ENCODE data around the gene KCNE4.

Gene KCNE4

DNA sequence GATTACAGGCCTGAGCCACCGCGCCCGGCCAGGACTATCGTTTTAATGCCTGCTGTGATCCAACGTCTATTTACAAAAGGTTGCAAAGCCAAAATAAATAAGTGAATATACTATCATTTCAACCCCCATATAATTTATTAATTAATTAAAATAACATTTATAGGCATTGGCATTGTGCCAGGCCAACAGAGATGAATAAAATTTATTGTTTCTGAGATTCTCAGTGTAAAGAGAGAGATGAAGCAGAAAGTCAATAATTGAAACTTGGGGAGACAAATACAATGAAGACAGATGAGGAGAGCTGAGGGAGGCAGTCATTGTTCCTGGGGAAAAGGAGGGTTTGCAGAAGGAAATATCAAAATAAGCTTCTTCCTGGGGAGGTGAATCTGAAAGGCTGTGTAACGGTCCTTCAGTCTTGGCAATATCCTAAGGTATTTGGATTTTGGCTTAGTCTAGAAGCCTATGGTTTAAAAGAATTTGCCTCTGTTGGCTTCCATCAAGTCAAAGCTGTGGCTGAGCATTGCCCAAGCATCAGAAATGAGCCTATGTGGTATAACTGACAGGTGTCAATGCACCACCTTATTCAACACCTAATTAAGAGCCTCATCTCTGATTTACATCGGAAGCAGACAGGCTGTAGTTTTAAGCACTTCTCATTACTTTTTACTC, 31.5 kb downstream of the KCNE4 start:
- Mint-ChIP-seq H3K4me1 (no peaks in the 10 kb centered on the region), H3K36me3 (no peaks in the 10 kb centered on the region), H3K27ac (no peak overlapping the region), H3K27me3 (no peaks in the 10 kb centered on the region), H3K4me3 (no peak overlapping the region), H3K9me3 (peaks cover 3% of the 10 kb centered on the region)
- ATAC-seq = no peak

GRCh38 chr2:223084873-223085272, 32.9 kb downstream of the KCNE4 start:
- no peak overlapping the region for H3K27ac Mint-ChIP-seq
- no peaks in the 10 kb centered on the region for H3K36me3 Mint-ChIP-seq
- ATAC-seq = no peak
- no peaks in the 10 kb centered on the region for H3K4me1 Mint-ChIP-seq
- peaks cover 3% of the 10 kb centered on the region for H3K9me3 Mint-ChIP-seq
- H3K27me3 Mint-ChIP-seq = no peaks in the 10 kb centered on the region
- no peak overlapping the region for H3K4me3 Mint-ChIP-seq

GRCh38 chr2:223086370-223086981, 34.5 kb downstream of the KCNE4 start:
- Mint-ChIP-seq H3K27me3 (no peaks in the 10 kb centered on the region), H3K27ac (no peak overlapping the region), H3K9me3 (peaks cover under 1% of the 10 kb centered on the region), H3K36me3 (no peaks in the 10 kb centered on the region), H3K4me1 (no peaks in the 10 kb centered on the region), H3K4me3 (no peak overlapping the region)
- no peak for ATAC-seq

DNA sequence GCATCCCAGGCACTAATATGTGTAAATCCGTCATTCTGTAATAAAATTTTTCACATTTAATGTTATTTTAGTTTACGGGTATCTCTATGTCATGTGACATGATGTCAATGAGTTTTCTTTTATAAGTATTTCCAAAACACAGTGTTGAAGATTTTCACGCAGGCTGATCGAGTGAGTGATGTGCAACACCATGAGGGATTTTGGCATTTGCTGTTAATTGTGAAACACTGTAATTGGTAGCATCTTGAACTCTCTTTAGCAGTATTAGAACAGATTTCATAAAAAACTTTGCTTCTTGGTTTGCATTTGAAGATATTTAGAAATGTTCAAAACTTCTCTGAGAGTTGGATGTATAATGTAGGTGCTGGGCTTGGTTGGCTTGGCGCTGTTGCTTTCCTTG, 35.5 kb downstream of the KCNE4 start:
- no peaks in the 10 kb centered on the region for H3K9me3 Mint-ChIP-seq
- H3K27me3 Mint-ChIP-seq = no peaks in the 10 kb centered on the region
- H3K27ac Mint-ChIP-seq = no peak overlapping the region
- ATAC-seq = no peak
- H3K4me3 Mint-ChIP-seq = no peak overlapping the region
- H3K4me1 Mint-ChIP-seq = no peaks in the 10 kb centered on the region
- no peaks in the 10 kb centered on the region for H3K36me3 Mint-ChIP-seq

- Mint-ChIP-seq H3K4me3 (no peak overlapping the region), H3K36me3 (no peaks in the 10 kb centered on the region), H3K27me3 (no peaks in the 10 kb centered on the region), H3K4me1 (no peaks in the 10 kb centered on the region), H3K9me3 (no peaks in the 10 kb centered on the region), H3K27ac (no peak overlapping the region)
- no peak for ATAC-seq
Measured at GRCh38 chr2:223088866-223089265, 36.9 kb downstream of the KCNE4 start.

DNA sequence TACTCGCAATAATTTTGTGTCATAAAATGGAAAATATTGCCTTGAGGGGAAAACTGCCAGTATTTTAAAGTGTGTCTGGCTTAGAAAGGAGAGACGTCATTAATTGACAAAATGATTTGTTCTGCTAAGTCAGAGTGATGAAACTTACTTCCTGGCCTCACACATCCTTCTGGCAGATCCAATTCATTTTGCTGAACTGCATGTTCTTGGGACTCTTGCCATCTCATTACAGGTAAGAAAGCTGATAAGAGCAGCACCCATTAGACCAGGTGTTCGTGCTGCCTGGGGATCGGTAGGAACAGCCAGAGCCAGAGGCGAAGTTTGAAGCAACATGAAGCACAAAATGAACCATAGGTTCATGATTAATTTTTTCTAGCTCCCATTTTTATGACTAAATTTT, 38.0 kb downstream of the KCNE4 start:
- H3K4me3 Mint-ChIP-seq = no peak overlapping the region
- no peaks in the 10 kb centered on the region for H3K27me3 Mint-ChIP-seq
- no peaks in the 10 kb centered on the region for H3K36me3 Mint-ChIP-seq
- no peaks in the 10 kb centered on the region for H3K9me3 Mint-ChIP-seq
- ATAC-seq = no peak
- no peak overlapping the region for H3K27ac Mint-ChIP-seq
- H3K4me1 Mint-ChIP-seq = no peaks in the 10 kb centered on the region

DNA sequence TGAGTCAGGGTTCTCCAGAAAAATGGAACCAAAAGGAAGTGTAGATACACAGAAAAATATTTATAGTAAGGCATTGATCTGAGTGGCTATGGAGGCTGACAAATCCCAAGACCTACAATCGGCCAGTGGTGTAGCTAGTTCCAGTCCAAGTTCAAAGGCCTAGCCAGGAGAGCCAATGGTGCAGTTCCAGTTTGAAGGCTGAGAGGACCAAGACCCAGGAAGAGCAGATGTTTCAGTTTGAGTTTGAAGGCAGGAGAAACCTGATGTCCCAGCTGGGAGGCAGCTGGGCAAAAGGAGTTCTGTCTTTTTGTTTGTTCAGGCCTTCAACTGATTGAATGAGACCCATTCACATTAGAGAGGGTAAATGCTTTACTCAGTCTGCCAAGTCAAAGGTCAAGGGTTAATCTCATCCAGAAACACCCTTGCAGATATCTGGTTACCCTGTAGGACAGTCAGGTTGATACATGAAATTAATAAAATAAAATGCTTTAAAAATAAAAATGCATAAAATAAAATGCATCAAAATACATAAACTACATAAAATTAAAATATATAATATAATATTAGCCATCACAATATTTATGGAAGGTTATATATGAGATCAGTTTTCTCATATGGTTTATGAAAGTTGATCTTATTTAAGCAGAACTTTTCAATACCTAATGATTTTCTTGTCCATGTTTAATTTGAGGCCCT, 38.7 kb downstream of the KCNE4 start:
- Mint-ChIP-seq H3K27me3 (no peaks in the 10 kb centered on the region), H3K4me1 (no peaks in the 10 kb centered on the region), H3K27ac (no peak overlapping the region), H3K9me3 (no peaks in the 10 kb centered on the region), H3K36me3 (no peaks in the 10 kb centered on the region), H3K4me3 (no peak overlapping the region)
- ATAC-seq = no peak

DNA sequence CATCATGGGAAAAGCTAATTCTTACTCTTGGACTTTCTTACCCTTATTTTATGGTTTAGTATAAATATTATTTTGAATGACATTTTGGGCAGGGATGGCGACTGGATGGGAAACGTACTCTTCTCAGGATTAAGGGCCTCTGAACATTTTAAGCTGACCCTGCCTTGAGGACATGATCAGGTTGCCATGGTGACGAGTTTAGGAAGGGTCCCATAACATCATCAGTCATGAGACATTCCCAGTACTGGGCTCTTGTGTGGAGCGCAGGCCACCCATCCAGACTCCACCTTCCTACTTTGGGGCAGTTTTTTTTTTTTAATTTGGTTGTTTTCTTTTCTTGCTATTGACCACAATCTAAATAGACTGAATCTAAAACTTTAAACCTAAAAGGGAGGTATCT, 40.7 kb downstream of the KCNE4 start:
- Mint-ChIP-seq H3K4me3 (no peak overlapping the region), H3K27ac (no peak overlapping the region), H3K9me3 (no peaks in the 10 kb centered on the region), H3K4me1 (no peaks in the 10 kb centered on the region), H3K27me3 (no peaks in the 10 kb centered on the region), H3K36me3 (no peaks in the 10 kb centered on the region)
- ATAC-seq = no peak

DNA sequence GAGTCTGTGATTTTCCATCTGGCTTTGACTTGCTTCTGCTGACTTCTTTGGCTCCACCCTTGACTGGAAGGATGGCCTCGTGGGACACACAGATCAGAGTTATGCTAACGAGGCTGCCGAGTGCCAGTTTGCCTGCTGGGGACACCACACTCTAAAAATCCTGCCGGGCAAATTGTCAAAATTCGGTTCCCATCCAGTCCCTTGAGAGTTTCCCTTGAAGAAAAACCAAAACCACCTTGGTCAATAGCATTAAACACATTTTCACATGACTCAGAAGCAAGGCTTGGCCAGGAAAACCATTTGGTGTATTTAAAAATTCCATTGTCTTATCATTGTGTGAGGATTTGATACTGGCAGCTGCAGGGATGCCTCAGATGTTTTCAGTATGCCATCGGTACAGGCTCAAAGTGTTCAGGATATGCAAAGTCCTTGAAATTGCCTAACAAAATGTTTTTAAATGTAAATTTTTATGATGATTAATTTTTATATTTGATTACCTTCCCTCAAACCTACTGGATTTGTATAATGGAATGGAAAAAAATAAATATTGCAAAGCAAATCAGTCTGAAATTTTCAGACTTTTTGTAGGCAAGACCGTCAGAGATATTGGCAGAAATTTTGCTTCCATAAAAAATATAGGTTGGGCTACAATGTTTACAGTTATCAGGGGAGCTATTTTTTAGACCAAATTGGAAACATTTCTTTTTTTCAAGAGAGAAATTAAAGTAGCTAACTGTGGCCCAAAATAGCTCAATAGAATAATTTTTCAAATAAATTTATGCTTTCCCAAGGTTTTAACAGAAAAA, 41.6 kb downstream of the KCNE4 start:
- Mint-ChIP-seq H3K27ac (no peak overlapping the region), H3K27me3 (no peaks in the 10 kb centered on the region), H3K4me1 (no peaks in the 10 kb centered on the region), H3K36me3 (no peaks in the 10 kb centered on the region), H3K4me3 (no peak overlapping the region), H3K9me3 (no peaks in the 10 kb centered on the region)
- ATAC-seq = no peak

GRCh38 chr2:223095207-223095606, 43.2 kb downstream of the KCNE4 start:
- Mint-ChIP-seq H3K4me1 (no peaks in the 10 kb centered on the region), H3K9me3 (no peaks in the 10 kb centered on the region), H3K27ac (no peak overlapping the region), H3K27me3 (no peaks in the 10 kb centered on the region), H3K4me3 (no peak overlapping the region), H3K36me3 (no peaks in the 10 kb centered on the region)
- no peak for ATAC-seq

DNA sequence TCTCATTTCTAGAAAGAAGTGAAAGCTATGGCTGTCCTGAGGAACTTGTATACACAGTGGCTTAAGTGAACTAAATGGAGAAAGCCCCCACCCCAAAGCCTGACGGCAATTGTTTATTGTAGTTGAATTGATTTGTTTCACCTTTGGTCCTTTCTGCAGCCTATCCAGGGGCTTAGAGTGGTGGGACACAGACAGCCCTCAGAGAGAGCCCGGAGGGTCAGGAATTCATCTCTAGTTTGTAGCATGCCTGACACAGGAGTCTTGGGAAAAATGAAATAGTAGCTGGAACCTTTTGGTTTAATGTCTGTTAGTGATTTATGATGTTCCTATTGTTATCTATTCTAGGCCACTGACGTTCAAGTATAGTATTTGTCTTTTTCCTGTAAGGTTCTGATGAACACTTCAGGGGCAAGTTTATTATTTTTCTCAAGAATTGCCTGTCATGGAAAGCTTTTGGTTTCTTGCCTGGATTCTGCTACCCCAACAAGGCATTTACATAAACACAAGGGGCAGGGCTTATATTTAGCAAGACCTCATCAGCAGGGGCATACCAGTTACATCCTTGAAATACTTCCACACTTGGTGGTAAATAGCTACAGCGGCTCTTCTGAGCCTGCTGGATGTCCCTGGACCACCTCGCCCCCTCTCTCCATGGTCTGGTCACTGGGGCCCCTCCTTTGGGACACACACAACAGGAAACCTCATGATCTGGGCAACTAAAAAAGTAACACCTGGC, 44.4 kb downstream of the KCNE4 start:
- H3K27ac Mint-ChIP-seq = no peak overlapping the region
- H3K36me3 Mint-ChIP-seq = no peaks in the 10 kb centered on the region
- no peaks in the 10 kb centered on the region for H3K27me3 Mint-ChIP-seq
- H3K9me3 Mint-ChIP-seq = no peaks in the 10 kb centered on the region
- H3K4me3 Mint-ChIP-seq = no peak overlapping the region
- no peak for ATAC-seq
- no peaks in the 10 kb centered on the region for H3K4me1 Mint-ChIP-seq

- H3K4me1 Mint-ChIP-seq = no peaks in the 10 kb centered on the region
- no peak overlapping the region for H3K4me3 Mint-ChIP-seq
- no peak overlapping the region for H3K27ac Mint-ChIP-seq
- no peaks in the 10 kb centered on the region for H3K36me3 Mint-ChIP-seq
- ATAC-seq = no peak
- H3K27me3 Mint-ChIP-seq = no peaks in the 10 kb centered on the region
- H3K9me3 Mint-ChIP-seq = no peaks in the 10 kb centered on the region
Measured at GRCh38 chr2:223097888-223098383, 45.9 kb downstream of the KCNE4 start.

DNA sequence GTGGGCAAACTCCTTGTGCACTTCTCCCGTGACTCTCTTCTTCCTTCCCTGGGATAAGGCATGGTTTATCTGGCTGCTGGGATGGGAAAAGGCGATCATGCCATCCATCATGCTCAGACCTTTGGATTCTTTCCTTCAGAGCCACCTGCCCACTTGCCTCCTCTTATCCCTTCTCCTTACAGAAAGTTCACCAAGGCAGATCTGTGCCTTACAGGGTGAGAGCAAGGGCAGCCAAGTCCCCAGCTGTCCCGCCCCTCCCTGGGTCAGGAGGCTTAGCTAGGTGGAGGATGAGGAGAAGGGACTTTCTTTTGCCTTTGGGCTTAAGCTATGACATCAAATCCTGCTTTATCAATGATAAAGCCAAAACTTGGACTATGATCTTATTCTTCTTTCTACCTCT, 47.6 kb downstream of the KCNE4 start:
- Mint-ChIP-seq H3K27me3 (no peaks in the 10 kb centered on the region), H3K4me1 (no peaks in the 10 kb centered on the region), H3K9me3 (no peaks in the 10 kb centered on the region), H3K36me3 (no peaks in the 10 kb centered on the region), H3K27ac (no peak overlapping the region), H3K4me3 (no peak overlapping the region)
- ATAC-seq = no peak

- Mint-ChIP-seq H3K9me3 (no peaks in the 10 kb centered on the region), H3K36me3 (no peaks in the 10 kb centered on the region), H3K4me3 (no peak overlapping the region), H3K27me3 (no peaks in the 10 kb centered on the region), H3K27ac (no peak overlapping the region), H3K4me1 (no peaks in the 10 kb centered on the region)
- no peak for ATAC-seq
Measured at GRCh38 chr2:223100061-223100511, 48.1 kb downstream of the KCNE4 start.

All from stimulated activated memory B cell treated with anti-CD40 and anti-IgM and Interleukin-4, amounts not matched to agents 10 μg/mL and 1 μg/mL and 100 μg/mL, for 72 hours (primary cell).